HG03064 (cell line): ENCODE results near the gene ZMYND12.

ENCODE experiments used
- ATAC-seq: cut with Tn5 transposase; IDR thresholded peaks from one replicate; pipeline ENCODE4 v1.9.1; 2021; ENCODE audit warnings: low read depth; ENCODE audit not compliant: unreplicated experiment

ZMYND12 gene

DNA sequence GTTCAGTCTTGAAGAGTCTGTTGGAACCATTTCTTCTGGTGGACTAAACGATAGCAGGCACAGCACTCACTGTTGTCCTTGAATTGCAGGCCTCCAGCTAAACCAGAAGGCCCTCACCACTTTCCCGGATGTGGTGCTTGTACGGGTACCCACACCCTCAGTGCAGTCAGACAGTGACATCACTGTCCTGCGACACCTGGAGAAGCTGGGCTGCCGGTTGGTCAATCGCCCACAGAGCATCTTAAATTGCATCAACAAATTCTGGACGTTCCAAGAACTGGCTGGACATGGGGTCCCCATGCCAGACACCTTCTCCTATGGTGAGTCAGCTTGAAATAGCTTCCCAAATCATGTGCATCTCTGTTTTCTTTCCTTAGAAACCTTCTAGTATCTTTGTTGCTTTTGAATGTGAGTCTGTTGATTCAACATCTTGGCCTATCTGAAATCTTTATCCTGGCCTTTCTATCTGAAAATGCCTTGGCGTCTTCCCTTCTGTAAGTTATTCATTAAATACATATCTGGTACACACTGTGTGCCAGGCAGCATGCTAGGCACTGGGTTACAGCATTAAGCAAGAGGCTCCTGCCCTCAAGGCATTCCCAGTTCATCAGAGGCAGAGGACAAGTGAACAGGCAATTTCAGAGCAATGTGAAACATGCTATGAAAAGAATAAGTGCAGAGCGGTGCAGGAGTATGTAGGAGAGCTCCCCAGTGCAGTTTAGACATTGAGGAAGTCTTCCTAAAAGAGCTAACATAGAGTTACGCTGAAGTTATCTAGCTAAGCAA is 56.3 kb downstream of the ZMYND12 start:
- no peak for ATAC-seq

DNA sequence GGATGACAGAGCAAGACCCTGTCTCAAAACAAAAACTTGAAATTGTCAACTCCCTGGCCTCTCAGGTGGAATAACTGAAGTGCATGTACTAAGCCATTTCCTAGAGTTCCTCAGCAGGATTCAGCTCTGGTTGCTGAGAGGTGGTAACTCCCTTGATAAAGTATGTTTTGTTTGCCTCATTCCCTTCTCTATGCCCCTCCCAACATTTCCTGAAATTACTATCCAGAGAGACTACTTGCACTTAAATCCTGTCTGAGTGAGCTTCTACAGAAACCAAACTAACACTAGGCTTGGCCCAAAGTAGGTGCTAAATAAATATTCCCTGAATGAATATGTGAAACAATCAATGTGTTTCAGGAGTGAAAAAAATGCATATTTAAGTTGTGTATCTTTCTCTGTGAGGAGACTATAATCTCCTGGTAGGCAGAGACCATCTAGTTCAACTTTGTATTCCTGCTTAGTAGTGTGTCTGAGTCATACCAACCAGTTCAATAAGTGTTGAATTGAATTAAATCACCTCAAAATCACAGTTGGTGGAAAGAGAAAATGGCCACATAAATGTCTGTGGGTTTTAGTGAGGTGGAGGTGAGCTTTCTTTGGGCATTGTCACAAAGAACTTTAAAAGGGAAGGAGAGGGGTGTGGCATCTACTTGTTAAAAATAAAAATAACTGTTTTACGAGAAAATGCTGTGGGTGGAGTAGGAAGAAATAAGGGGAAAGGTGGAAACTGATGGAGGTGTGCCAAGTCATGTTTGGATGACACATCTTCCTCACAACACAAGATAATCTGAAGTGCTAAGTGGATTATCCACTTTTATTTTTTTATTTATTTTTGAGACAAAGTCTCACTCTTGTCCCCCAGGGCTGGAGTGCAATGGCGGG is 62.6 kb downstream of the ZMYND12 start:
- no peak for ATAC-seq

GRCh38 chr1:42392255-42392654 is 63.6 kb downstream of the ZMYND12 start:
- no peak for ATAC-seq

DNA sequence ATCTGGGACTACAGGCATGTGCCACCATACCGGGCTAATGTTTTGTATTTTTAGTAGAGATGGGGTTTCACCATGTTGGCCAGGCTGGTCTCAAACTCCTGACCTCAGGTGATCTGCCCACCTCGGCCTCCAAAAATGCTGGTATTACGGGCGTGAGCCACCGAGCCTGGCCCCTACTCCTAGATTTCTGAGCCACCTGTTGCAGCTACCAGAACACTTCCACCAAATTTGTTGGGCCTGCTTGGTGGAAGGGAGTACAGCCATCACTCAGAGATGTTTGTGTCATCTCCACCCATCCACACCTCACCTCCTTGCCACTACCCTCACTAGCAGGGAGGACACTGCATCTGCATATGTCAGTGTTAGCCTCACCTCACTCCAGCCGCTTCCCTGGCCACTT is 69.8 kb downstream of the ZMYND12 start:
- ATAC-seq: no peak

DNA sequence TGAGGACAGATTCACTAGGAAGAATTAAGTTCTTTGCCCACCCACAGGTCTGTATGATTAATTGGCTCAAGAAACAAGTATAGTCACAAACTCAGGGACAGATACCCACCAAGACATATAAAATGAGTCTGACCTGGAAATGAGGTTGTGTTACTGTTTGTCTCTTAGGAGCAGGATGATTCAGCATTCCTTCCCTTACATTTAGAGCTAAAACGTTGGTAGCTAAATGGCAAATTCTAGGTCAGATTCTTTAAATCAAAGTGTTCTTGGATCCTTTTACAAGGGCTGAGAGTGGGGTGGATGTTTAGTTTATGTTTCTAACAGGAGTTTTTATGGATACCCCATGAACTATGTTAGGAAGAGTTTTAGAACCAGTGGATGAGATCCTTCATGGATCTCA is 70.5 kb downstream of the ZMYND12 start:
- ATAC-seq: no peak

GRCh38 chr1:42381280-42381673 is 74.5 kb downstream of the ZMYND12 start:
- no peak for ATAC-seq

DNA sequence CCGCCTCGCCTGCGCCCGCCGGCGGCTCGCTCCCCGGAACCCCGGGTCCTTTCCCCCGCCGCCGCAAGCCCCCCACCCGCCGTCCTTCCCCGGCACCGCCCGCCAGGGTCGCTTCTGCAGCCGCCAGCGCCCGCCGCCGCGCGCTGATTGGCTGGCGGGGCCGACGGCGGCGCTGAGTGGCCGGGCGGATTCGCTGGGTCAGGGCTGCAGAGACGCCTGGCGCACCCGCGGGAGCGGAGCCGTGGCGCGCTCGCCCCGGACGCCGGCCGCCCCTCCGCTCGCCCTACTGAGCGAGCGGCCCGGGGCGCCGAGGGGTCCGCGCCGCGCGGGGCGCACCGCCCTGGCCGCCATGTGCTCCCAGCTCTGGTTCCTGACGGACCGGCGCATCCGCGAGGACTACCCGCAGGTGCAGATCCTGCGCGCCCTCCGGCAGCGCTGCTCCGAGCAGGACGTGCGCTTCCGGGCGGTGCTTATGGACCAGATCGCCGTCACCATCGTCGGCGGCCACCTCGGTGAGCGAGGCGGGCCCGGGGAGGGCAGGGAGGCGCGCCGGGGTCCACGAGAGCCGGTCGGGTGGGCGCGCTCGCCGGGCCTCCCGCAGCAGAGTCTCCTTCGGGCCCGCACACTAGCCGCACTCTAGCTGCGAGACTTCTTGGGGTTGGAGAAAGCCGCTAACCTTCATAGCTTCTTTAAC is 75.1 kb downstream of the ZMYND12 start, which contains the start of gene RIMKLA:
RIMKLA (plus strand) TSS at position 207 of the 694 bp plus-strand sequence; CDS start at position 350, 143 bp downstream.
- peak; percentile 79 for ATAC-seq
